ENCODE measurements around the gene RNH1. TPM values are rescaled to one million over a fixed set of nuclear protein-coding genes. Genes with fewer than 3 reads are reported as not detected.

Gene RNH1
- total and polyA plus RNA-seq, 2 of the 8 experiments (the other 6 are each of a cell fraction or from before 2014, with no cell fraction given), result 48.7 to 49.8 TPM

DNA sequence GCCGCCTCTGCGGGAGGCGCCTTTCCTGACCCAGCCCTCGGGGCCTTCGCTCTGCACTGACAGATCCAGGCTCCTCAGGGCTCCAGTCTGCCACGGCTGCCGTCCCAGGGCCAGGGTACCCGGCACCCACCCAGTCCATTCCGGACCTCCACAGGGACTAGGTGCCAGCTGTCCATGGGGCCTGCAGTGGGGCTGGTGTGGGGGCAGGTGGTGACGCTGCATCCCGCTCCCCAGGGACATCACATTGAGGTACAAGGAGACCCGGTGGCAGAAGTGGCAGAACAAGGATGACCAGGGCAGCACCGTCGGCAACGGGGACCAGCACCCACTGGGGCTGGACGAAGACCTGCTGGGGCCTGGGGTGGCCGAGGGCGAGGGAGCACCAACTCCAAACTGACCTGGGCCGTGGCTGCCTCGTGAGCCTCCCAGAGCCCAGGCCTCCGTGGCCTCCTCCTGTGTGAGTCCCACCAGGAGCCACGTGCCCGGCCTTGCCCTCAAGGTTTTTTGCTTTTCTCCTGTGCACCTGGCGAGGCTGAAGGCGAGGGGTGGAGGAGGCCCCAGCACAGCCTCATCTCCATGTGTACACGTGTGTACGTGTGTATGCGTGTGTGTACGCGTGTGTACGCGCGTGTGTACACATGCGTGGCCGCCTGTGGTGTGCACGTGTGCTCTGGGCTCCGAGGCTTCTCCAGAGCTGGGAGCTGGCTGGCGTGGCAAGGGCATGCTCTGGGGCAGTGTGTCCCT is 16.7 kb downstream of the RNH1 start (continued):
- TF ChIP-seq JUND (IDR thresholded peaks at IDR 0.05; ENCODE audit: low read length) (no peak), SIX5 (IDR thresholded peaks at IDR 0.05; ENCODE audit: low read depth, low read length) (no peak), RXRA (IDR thresholded peaks at IDR 0.05; ENCODE audit: insufficient read depth, low read depth, low read length) (no peak), TEAD4 (IDR thresholded peaks at IDR 0.05; ENCODE audit: low read depth, low read length) (no peak), TAF7 (optimal IDR thresholded peaks at IDR 0.05; ENCODE audit: borderline replicate concordance, low read depth, low read length) (no peak), SP1 (IDR thresholded peaks at IDR 0.05; ENCODE audit: low read depth, low read length) (no peak)

Data from H1 (cell line).